ENCODE results near the gene CETP.

- TF ChIP-seq CTCF (optimal IDR thresholded peaks at IDR 0.05 in 1 of 3, IDR thresholded peaks at IDR 0.05 in 1 of 3, conservative IDR thresholded peaks at IDR 0.05 in 1 of 3; ENCODE audit: extremely low read depth in 1 of 3, insufficient read depth in 2 of 3, low read length in 3 of 3) (no peak), EZH2 (IDR thresholded peaks at IDR 0.05; ENCODE audit: low read length) (no peak)
Observed at GRCh38 chr16:56945847-56946527, 15.8 kb upstream of the CETP start.
